Measurements from ENCODE around the gene ZXDC.

GRCh38 chr3:126523745-126524428 lies 48.2 kb upstream of the ZXDC start, which contains the start of gene CHST13:
- TF ChIP-seq ZNF274 (IDR thresholded peaks at IDR 0.05; ENCODE audit: low read depth, low read length) (no peak), YY1 (IDR thresholded peaks at IDR 0.05; ENCODE audit: insufficient read depth, insufficient read length) (no peak), SUZ12 (IDR thresholded peaks at IDR 0.05; ENCODE audit: extremely low read depth, insufficient read depth, insufficient read length) (no peak)
